Heart right ventricle (tissue), 16 donors: ENCODE results near the gene AGMAT. TPM values are rescaled to one million over a fixed set of nuclear protein-coding genes. Genes with fewer than 3 reads are reported as not detected.
A peak's percentile ranks its signal among the peaks of the same experiment; 100 is the strongest.

Experiments used
- ATAC-seq, 8 donors: fragments of 200-7000 bp; cut with Tn5 transposase; one replicate each; pipeline ENCODE4 v1.9.1; 2020; ENCODE audit warnings: mild to moderate bottlenecking in 8 of 8, moderate library complexity in 8 of 8, moderate number of reproducible peaks in 1 of 8
- DNase-seq, 2 donors: peaks; one replicate each; pipeline ENCODE4 v3.0.0-alpha.2; 2020
- H3K27ac ChIP-seq, 10 donors: fragments of 200-600 bp; sonication (generic) in 2 of 10; one replicate each; pipeline versions ENCODE4 v1.5.0 to v1.8.0; 2020 to 2022; ENCODE audit warnings: mild to moderate bottlenecking in 3 of 10
- H3K27me3 ChIP-seq, 7 donors: fragments of 200-600 bp; one replicate each; pipeline ENCODE4 v1.8.0; 2021 to 2022; ENCODE audit warnings: mild to moderate bottlenecking in 2 of 7
- H3K36me3 ChIP-seq, 9 donors: fragments of 200-600 bp; sonication (generic) in 1 of 9; one replicate each; pipeline versions ENCODE4 v1.5.0 to v1.8.0; 2020 to 2022; ENCODE audit warnings: mild to moderate bottlenecking in 2 of 9
- H3K4me1 ChIP-seq, 9 donors: fragments of 200-600 bp; sonication (generic) in 1 of 9; one replicate each; pipeline versions ENCODE4 v1.5.0 to v1.8.0; 2020 to 2022; ENCODE audit warnings: mild to moderate bottlenecking in 4 of 9
- H3K4me3 ChIP-seq, 10 donors: fragments of 200-600 bp; sonication (generic) in 2 of 10; one replicate each; pipeline versions ENCODE4 v1.5.0 to v1.8.0; 2020 to 2022; ENCODE audit warnings: mild to moderate bottlenecking in 7 of 10, moderate library complexity in 2 of 10
- H3K9me3 ChIP-seq, 11 donors: fragments of 200-600 bp in 10 of 11; sonication (generic) in 2 of 11; one replicate each; pipeline versions ENCODE4 v1.5.0 to v1.8.0; 2013 to 2022; ENCODE audit warnings: mild to moderate bottlenecking in 2 of 11, control low read depth in 1 of 11, moderate library complexity in 1 of 11
- WGBS, 2 donors: extraction: QIAGEN DNeasy Blood & Tissue Kit; methylation state at CpG; one replicate each; pipeline ENCODE4 v1.1.7; 2013; ENCODE audit warnings: inconsistent platforms in 1 of 2; 5-methylcytosine and 5-hydroxymethylcytosine counted together
- intact Hi-C, 10 donors: fragments of 100-400 bp; cut with DNase I; formaldehyde crosslinking; loops; one replicate each; pipeline versions ENCODE4 v1.11.1 to v1.14.2; 2022
- polyA plus RNA-seq, 2 donors: library from polyadenylated mRNA; stranded (reverse); fragments of 200-250 nt; gene quantifications; one replicate each; pipeline ENCODE4 v1.2.3, GENCODE V29; 2013
- total RNA-seq, 10 donors: library from RNA; stranded (reverse); fragmentation: NEBNext Ultra II Directional in 3 of 10; extraction: Animal tissue kit (Norgen Biotek cat#: 25700) in 3 of 10; gene quantifications; one replicate each; pipeline versions ENCODE4 v1.2.1 to v1.2.4, GENCODE V29; 2021 to 2023
- TF ChIP-seq, protein P1 (sequence below), 9 donors: fragments of 200-600 bp; sonication (generic) in 2 of 9; IDR thresholded peaks; one replicate each; pipeline versions ENCODE4 v1.5.0 to v1.8.0; 2021 to 2022; ENCODE audit warnings: antibody characterized with exemption in 9 of 9, mild to moderate bottlenecking in 5 of 9, moderate library complexity in 1 of 9
- donor health status: Arrhythmogenic right ventricular cardiomyopathy.
- donor health status: ischemic (EF 13 %, LVEDD 7.1; RV severe dilation, severe dysfunction).
- donor health status: healthy with polysubstance abuse.
- donor health status: DM: no; HTN: yes; CAD: no.
- donor health status: DM: no; HTN: no; CAD: no.
- donor health status: ischemic (EF 25% LVEDD 6.9; RV normal size, moderate dysfunction).
- donor health status: ischemic (EF 25% LVEDD 5.7; RV mildly dilated, moderate dysfunction).
- donor health status: healthy.
- donor health status: DM: yes; HTN: yes; CAD: no.
- donor health status: Ischemic cardiomyopathy.
- donor health status: ischemic (EF 35%, LVEDD 5.7; RV mildly dilated, moderate dysfunction).
- donor health status: nonischemic (EF 11% LVEDD 7.7; RV severe dilation, severe dysfunction).
- donor health status: DM: yes; HTN: yes; CAD: no.
- donor health status: PGD.
- donor health status: ischemic (EF 29% LVEDD 5.4; RV normal size, mild dysfunction).
- donor health status: nonischemic (EF 23%, LVEDD 6.1; RV moderate dilation, normal function).

The AGMAT gene
- total and polyA plus RNA-seq, 12 donors = 0.06 to 0.30 (median 0.23) TPM; not detected in 5

DNA sequence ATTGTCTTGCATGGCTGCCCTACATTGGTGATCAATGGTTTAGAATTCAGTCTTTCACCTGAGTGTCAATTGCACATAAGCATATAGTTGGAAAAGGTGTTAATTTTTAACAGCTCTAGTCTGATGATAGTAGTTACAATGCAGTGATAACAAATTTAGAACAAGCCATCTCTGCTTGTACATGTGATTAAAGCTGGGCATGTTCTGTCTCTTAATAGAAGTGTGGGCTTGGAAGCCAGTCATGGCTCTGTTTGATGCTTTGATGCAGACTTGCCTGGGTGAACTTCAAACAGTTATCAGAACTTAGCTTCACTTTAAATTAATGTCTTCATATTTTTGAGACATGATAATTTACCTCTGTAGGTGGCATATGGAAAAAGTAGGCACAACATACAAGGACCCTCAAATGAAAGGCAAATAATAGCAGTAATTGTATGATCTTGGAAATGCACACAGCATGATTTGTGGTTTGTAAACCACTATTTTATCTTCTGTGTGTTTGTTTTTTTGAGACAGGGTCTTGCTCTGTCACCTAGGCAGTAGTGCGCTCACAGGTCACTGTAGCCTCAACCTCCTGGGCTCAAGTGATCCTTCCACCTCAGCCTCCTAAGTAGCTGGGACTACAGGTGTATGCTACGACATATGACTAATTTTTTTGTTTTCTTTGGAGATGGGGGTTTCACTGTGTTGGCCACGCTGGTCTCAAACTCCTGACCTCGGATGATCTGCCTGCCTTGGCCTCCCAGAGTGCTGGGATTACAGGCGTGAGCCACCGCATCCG lies 36.2 kb upstream of the AGMAT start:
- Histone ChIP-seq H3K36me3 (no peaks in the 10 kb centered on the region), H3K27me3 (no peaks in the 10 kb centered on the region), H3K27ac (peak overlapping the region in 9 of 10 donors; percentile 11 to 95 (median 90)), H3K9me3 (no peaks in the 10 kb centered on the region), H3K4me1 (peaks cover 12 to 86% (median 66%) of the 10 kb centered on the region in 9 donors), H3K4me3 (no peak overlapping the region)
- DNase-seq (no peak), ATAC-seq (peak in 1 of 8 donors; percentile 62)
- intact Hi-C loops = loop anchor here in 1 of 10 donors (5.0 kb wide), 1 partner anchor 36 kb away; a partner anchor contains a TSS
- WGBS, 2 donors = 93 to 94% methylated on average over 7 of the region's 7 CpGs
- TF ChIP-seq, protein P1, sequence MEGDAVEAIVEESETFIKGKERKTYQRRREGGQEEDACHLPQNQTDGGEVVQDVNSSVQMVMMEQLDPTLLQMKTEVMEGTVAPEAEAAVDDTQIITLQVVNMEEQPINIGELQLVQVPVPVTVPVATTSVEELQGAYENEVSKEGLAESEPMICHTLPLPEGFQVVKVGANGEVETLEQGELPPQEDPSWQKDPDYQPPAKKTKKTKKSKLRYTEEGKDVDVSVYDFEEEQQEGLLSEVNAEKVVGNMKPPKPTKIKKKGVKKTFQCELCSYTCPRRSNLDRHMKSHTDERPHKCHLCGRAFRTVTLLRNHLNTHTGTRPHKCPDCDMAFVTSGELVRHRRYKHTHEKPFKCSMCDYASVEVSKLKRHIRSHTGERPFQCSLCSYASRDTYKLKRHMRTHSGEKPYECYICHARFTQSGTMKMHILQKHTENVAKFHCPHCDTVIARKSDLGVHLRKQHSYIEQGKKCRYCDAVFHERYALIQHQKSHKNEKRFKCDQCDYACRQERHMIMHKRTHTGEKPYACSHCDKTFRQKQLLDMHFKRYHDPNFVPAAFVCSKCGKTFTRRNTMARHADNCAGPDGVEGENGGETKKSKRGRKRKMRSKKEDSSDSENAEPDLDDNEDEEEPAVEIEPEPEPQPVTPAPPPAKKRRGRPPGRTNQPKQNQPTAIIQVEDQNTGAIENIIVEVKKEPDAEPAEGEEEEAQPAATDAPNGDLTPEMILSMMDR (IDR thresholded peaks at IDR 0.05) = no peak

DNA sequence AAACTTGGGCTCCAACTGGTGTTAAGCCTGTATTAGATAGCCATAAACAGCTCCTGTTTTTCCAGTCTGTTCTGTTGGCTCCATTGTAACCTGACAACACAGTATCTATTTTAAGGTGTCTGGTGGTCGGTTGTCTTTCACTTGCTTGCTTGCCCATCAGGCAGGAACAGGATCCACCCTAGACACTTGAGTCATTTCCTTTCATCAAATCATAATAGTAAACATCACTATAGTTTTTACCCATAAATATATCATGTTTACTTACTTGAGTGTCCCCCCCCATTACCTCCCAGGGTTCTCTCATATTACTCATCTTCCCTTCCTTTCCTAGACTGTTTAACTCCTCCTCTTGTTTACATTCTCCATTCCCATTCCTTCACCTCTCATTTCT lies 35.3 kb upstream of the AGMAT start:
- ATAC-seq (peak in 3 of 8 donors; percentile 25 to 47 (median 33)), DNase-seq (no peak)
- intact Hi-C loops = loop anchor here in 1 of 10 donors (5.0 kb wide), 1 partner anchor 37 kb away; a partner anchor contains a TSS
- Histone ChIP-seq H3K4me3 (peak overlapping the region in 1 of 10 donors; percentile 0), H3K27me3 (no peaks in the 10 kb centered on the region), H3K4me1 (peaks cover 12 to 77% (median 66%) of the 10 kb centered on the region in 9 donors), H3K9me3 (no peaks in the 10 kb centered on the region), H3K27ac (peak overlapping the region in 9 of 10 donors; percentile 19 to 97 (median 94)), H3K36me3 (no peaks in the 10 kb centered on the region)
- TF ChIP-seq, protein P1 (IDR thresholded peaks at IDR 0.05) = no peak
- WGBS, 2 donors = 24 to 30% methylated on average over 1 of the region's 1 CpG

DNA sequence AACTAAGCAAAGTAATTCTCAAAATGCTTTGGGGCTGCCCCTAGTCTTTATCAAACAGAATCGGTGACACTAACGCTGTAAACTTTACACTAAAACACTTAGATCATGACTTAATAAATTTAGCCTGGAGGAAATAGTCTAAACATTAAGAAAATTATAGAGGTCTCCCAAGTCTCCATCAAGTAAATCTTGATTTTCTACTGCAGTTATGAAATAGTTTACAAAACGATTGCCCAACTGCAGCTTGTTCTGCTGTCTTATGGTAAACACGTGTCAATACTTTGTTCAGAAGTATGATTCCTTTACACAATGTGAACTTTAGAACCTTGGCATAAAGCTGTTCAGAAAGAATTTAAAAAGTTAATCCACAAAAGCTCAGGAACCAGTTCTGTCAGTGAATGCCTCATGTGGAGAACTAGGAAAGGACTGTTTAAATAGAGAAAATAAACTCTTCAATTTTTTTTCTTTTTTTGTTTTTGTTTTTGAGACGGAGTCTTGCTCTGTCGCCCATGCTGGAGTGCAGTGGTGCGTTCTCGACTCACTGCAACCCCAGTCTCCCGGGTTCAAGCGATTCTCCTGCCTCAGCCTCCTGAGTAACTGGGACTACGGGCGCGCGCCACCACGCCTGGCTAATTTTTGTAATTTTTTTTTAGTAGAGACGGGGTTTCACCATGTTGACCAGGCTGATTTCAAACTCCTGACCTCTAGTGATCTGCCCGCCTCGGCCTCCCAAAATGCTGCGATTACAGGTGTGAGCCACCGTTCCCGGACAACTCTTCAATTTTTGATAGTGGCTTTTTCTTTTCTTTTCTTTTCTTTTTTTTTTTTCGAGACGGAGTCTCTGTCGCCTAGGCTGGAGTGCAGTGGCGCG lies 34.0 kb upstream of the AGMAT start:
- peaks cover 12 to 64% (median 57%) of the 10 kb centered on the region in 9 donors for H3K4me1 ChIP-seq
- peak overlapping the region; percentile 74 to 97 (median 94) for H3K27ac ChIP-seq
- no peaks in the 10 kb centered on the region for H3K36me3 ChIP-seq
- ATAC-seq (no peak), DNase-seq (no peak)
- WGBS, 2 donors = 81% methylated on average over 26 of the region's 26 CpGs
- H3K27me3 ChIP-seq = no peaks in the 10 kb centered on the region
- peak overlapping the region; percentile 67 to 98 (median 95) for H3K4me3 ChIP-seq
- intact Hi-C loops = loop anchor here in 4 of 10 donors (5.0 to 10.0 kb wide), 4 partner anchors 86 to 1388 kb away; partner anchors contain the start of genes DNAJC16 (in 3 of the 4) and CASP9 (in 1 of the 4)
- TF ChIP-seq, protein P1 (IDR thresholded peaks at IDR 0.05) = no peak
- no peaks in the 10 kb centered on the region for H3K9me3 ChIP-seq
